ENCODE data around the gene PRR33.

DNA sequence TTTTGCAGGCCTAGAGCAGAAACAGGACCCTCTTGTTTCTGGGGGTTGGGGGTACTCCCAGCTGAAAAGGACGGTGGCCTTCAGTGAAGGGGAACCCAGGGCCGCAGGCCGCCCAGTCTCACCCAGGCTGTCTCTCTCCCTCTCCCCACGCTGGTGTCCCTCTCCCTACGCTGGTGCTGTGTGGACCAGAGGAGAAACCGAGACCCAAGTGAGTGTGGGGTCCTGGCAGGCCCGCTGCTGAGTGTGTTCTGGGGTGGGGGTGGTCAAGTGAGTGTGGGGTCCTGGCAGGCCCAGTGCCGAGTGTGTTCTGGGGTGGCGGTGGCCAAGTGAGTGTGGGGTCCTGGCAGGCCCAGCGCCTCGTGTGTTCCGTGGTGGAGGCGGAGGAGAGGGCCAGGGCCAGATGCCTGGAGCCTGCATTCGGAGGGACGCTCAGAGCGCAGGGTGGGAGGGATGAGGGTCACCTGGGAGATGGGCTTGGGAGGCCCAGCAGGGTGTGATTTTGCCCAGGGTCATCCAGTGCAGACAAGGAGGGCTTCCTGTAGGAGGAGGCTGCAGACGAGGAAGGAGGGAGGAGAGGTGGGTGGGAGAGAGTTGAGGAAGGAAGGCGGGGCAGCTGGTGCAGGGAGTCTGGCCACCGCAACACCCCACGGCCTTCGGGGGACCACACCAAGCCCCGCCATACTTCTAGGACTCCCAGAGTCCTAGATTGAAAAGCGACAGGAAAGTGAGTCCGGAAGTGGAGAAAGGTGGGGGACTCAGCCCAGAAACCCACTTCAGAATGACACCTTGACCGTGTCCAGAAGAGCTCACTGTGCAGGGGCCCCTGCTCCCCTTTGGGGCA, 38.1 kb upstream of the PRR33 start:
- TF ChIP-seq EZH2 (IDR thresholded peaks at IDR 0.05; ENCODE audit: low read length, missing control alignments), result no peak
- TF ChIP-seq, protein P1, sequence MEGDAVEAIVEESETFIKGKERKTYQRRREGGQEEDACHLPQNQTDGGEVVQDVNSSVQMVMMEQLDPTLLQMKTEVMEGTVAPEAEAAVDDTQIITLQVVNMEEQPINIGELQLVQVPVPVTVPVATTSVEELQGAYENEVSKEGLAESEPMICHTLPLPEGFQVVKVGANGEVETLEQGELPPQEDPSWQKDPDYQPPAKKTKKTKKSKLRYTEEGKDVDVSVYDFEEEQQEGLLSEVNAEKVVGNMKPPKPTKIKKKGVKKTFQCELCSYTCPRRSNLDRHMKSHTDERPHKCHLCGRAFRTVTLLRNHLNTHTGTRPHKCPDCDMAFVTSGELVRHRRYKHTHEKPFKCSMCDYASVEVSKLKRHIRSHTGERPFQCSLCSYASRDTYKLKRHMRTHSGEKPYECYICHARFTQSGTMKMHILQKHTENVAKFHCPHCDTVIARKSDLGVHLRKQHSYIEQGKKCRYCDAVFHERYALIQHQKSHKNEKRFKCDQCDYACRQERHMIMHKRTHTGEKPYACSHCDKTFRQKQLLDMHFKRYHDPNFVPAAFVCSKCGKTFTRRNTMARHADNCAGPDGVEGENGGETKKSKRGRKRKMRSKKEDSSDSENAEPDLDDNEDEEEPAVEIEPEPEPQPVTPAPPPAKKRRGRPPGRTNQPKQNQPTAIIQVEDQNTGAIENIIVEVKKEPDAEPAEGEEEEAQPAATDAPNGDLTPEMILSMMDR (conservative IDR thresholded peaks at IDR 0.05 in 1 of 2, IDR thresholded peaks at IDR 0.05 in 1 of 2; ENCODE audit: low read depth in 1 of 2, low read length in 2 of 2), result no peak

Measured in fibroblast of lung (primary cell).